WTC11 (cell line): ENCODE measurements around the gene PTPRN2. TPM values are rescaled to one million over a fixed set of nuclear protein-coding genes. Genes with fewer than 3 reads are reported as not detected.

Source experiments
- ATAC-seq: fragments of 200-7000 bp; cut with Tn5 transposase; 2 replicates; pipeline ENCODE4 v1.10.0; 2021; ENCODE audit warnings: mild to moderate bottlenecking, moderate library complexity
- CTCF ChIA-PET: fragments of 300-600 bp; sonication (Branson Sonifier 250); formaldehyde crosslinking; loops from one replicate; lab custom pipeline; 2021; ENCODE audit warnings: antibody characterized with exemption; lab: Charles Lee
- POLR2A ChIA-PET: fragments of 350-600 bp; sonication (Branson Sonifier 250); formaldehyde crosslinking; loops from one replicate; lab custom pipeline; 2021; ENCODE audit warnings: antibody characterized with exemption; lab: Charles Lee
- DNase-seq: peaks from one replicate; pipeline ENCODE4 v3.0.0; 2021; ENCODE audit warnings: low spot score
- H3K27ac Mint-ChIP-seq: 2 replicates; pipeline ENCODE4 v1.8.0; 2021; ENCODE audit warnings: mixed read lengths
- H3K27me3 Mint-ChIP-seq: 2 replicates; pipeline ENCODE4 v1.8.0; 2021; ENCODE audit warnings: low read depth, mild to moderate bottlenecking, moderate library complexity, mixed read lengths
- H3K36me3 Mint-ChIP-seq: 2 replicates; pipeline ENCODE4 v1.8.0; 2021; ENCODE audit warnings: mixed read lengths
- H3K4me1 Mint-ChIP-seq: 2 replicates; pipeline ENCODE4 v1.8.0; 2022; ENCODE audit warnings: mixed read lengths
- H3K4me3 Mint-ChIP-seq: 2 replicates; pipeline ENCODE4 v1.8.0; 2021; ENCODE audit warnings: mild to moderate bottlenecking, moderate library complexity, mixed read lengths
- H3K9me3 Mint-ChIP-seq: 2 replicates; pipeline ENCODE4 v1.8.0; 2021; ENCODE audit warnings: mixed read lengths
- CBFB ChIP-seq: sonication (generic); formaldehyde crosslinking; IDR thresholded peaks from 2 replicates; pipeline ENCODE4 v1.8.1; 2022; ENCODE audit warnings: mild to moderate bottlenecking, low read depth, missing genetic modification reagents
- E2F5 ChIP-seq: sonication (generic); formaldehyde crosslinking; IDR thresholded peaks from 2 replicates; pipeline ENCODE4 v1.8.1; 2022; ENCODE audit warnings: mild to moderate bottlenecking, moderate library complexity, missing genetic modification reagents
- ELF4 ChIP-seq: sonication (generic); formaldehyde crosslinking; IDR thresholded peaks from 2 replicates; pipeline ENCODE4 v1.8.1; 2022; ENCODE audit warnings: low read depth, mild to moderate bottlenecking, moderate library complexity, missing genetic modification reagents
- FOXP4 ChIP-seq: sonication (generic); formaldehyde crosslinking; IDR thresholded peaks from 2 replicates; pipeline ENCODE4 v1.8.0; 2022; ENCODE audit warnings: mild to moderate bottlenecking, missing genetic modification reagents
- MXD4 ChIP-seq: fragments of 250-450 bp; sonication (Bioruptor Pico); IDR thresholded peaks from 2 replicates; pipeline ENCODE4 v1.8.0; 2021; ENCODE audit warnings: mild to moderate bottlenecking, moderate library complexity, borderline replicate concordance
- MYBL2 ChIP-seq: sonication (generic); formaldehyde crosslinking; IDR thresholded peaks from 2 replicates; pipeline ENCODE4 v1.8.1; 2023; ENCODE audit warnings: mild to moderate bottlenecking, moderate library complexity, missing genetic modification reagents
- NR1H2 ChIP-seq: sonication (generic); formaldehyde crosslinking; IDR thresholded peaks from 2 replicates; pipeline ENCODE4 v1.9.0; 2021; ENCODE audit warnings: mild to moderate bottlenecking, moderate library complexity, missing genetic modification reagents
- NR2C2 ChIP-seq: sonication (generic); formaldehyde crosslinking; IDR thresholded peaks from 2 replicates; pipeline ENCODE4 v1.8.0; 2022; ENCODE audit warnings: mild to moderate bottlenecking, missing genetic modification reagents
- ZNF532 ChIP-seq: fragments of 250-450 bp; sonication (Bioruptor Pico); IDR thresholded peaks from 2 replicates; pipeline ENCODE4 v1.9.0; 2021; ENCODE audit warnings: mild to moderate bottlenecking, borderline replicate concordance
- ZNF671 ChIP-seq: fragments of 250-450 bp; sonication (Bioruptor Pico); IDR thresholded peaks from 2 replicates; pipeline ENCODE4 v1.8.0; 2021; ENCODE audit warnings: mild to moderate bottlenecking
- total RNA-seq: library from RNA; stranded (reverse); gene quantifications from 3 replicates; pipeline ENCODE4 v1.2.3, GENCODE V29; 2021
- TF ChIP-seq, protein P1 (sequence below): sonication (generic); formaldehyde crosslinking; conservative IDR thresholded peaks from 2 replicates; pipeline ENCODE4 v1.8.1; 2022; ENCODE audit warnings: mild to moderate bottlenecking, missing genetic modification reagents
- TF ChIP-seq, protein P2 (sequence below): sonication (generic); formaldehyde crosslinking; IDR thresholded peaks from 2 replicates; pipeline ENCODE4 v1.8.0; 2023; ENCODE audit warnings: missing genetic modification reagents

PTPRN2 gene
- total RNA-seq, 1 experiment from 2014 or later, result 4.7 TPM

GRCh38 chr7:158248816-158249215 lies 338.8 kb downstream of the PTPRN2 start:
- CTCF ChIA-PET, result no interaction called here
- no peak overlapping the region for H3K4me3 Mint-ChIP-seq
- no peak for TF ChIP-seq NR1H2 (CRISPR knock-in tag)
- TF ChIP-seq, protein P1, sequence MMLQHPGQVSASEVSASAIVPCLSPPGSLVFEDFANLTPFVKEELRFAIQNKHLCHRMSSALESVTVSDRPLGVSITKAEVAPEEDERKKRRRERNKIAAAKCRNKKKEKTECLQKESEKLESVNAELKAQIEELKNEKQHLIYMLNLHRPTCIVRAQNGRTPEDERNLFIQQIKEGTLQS (CRISPR knock-in tag), result no peak
- TF ChIP-seq MXD4, result no peak
- TF ChIP-seq, protein P2, sequence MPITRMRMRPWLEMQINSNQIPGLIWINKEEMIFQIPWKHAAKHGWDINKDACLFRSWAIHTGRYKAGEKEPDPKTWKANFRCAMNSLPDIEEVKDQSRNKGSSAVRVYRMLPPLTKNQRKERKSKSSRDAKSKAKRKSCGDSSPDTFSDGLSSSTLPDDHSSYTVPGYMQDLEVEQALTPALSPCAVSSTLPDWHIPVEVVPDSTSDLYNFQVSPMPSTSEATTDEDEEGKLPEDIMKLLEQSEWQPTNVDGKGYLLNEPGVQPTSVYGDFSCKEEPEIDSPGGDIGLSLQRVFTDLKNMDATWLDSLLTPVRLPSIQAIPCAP (CRISPR knock-in tag), result no peak
- POLR2A ChIA-PET, result no interaction called here
- DNase-seq (no peak), ATAC-seq (no peak)
- H3K9me3 Mint-ChIP-seq, result peaks cover 6% of the 10 kb centered on the region
- H3K4me1 Mint-ChIP-seq, result no peaks in the 10 kb centered on the region
- no peak overlapping the region for H3K27ac Mint-ChIP-seq
- peaks cover 4% of the 10 kb centered on the region; the same call in 1 of the 2 replicates for H3K36me3 Mint-ChIP-seq
- no peaks in the 10 kb centered on the region for H3K27me3 Mint-ChIP-seq

DNA sequence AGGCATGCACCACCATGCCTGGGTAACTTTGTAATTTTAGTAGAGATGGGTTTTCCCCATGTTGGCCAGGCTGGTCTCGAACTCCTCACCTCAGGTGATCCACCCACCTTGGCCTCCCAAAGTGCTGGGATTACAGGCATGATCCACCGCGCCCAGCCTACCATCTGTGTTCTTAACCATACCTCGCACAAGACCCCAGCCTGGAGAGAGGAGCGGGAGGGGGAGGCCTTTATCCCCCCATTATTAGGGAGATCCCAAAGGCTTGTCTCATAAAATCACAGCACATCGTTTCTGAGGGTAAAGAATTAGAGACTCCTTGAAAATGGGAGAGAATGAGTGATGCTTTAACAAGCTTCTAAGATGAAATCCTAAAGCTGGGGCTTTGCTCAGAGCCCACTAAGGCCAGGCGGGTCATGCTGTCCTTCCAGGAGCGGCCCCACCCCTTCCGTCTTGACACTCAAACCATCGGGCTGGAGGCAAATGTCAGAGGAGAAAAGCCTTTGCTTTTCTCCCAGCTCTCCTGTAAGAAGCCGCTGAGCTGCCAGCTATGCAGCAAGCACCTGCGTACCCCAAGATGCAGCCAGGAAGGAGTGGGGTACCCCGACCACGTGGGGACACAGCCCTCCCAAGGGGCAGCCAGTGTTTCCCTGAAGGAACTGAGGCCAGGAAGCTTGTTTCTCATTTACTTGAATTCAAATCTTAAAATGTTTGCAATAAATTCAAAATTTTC lies 339.7 kb downstream of the PTPRN2 start:
- no peaks in the 10 kb centered on the region for H3K27me3 Mint-ChIP-seq
- ChIA-PET POLR2A (no interaction called here), CTCF (no interaction called here)
- no peak overlapping the region for H3K4me3 Mint-ChIP-seq
- H3K27ac Mint-ChIP-seq, result no peak overlapping the region
- H3K9me3 Mint-ChIP-seq, result peaks cover 6% of the 10 kb centered on the region
- TF ChIP-seq, protein P2 (CRISPR knock-in tag), result no peak
- TF ChIP-seq E2F5 (CRISPR knock-in tag) (no peak), MYBL2 (CRISPR knock-in tag) (no peak), ZNF532 (CRISPR knock-in tag) (no peak), ELF4 (CRISPR knock-in tag) (no peak), NR2C2 (CRISPR knock-in tag) (no peak), ZNF671 (CRISPR knock-in tag) (no peak), NR1H2 (CRISPR knock-in tag) (no peak), FOXP4 (no peak), CBFB (CRISPR knock-in tag) (no peak)
- H3K36me3 Mint-ChIP-seq, result peaks cover 4% of the 10 kb centered on the region; the same call in 1 of the 2 replicates
- H3K4me1 Mint-ChIP-seq, result peaks cover 4% of the 10 kb centered on the region; the same call in 1 of the 2 replicates
- DNase-seq, result no peak
- ATAC-seq, result no peak
